CD4-positive, alpha-beta T cell treated with Interleukin-2 at 100 ng/mL for 4 hours (primary cell): ENCODE results near the gene PGAM4.
"Not testable (repeated sequence)": the region's sequence is repeated elsewhere in the genome, so short reads cannot be mapped to it uniquely, and the experiment has no call there.

Experiments used
- DNase-seq: peaks from one replicate; pipeline ENCODE4 v3.0.0-alpha.2; 2020; ENCODE audit warnings: low spot score

PGAM4 gene

GRCh38 chrX:77969538-77969937 lies at the start of gene PGAM4:
TSS of gene PGAM4 (minus strand) at chrX:77969638. CDS start at chrX:77969638, 0 bp downstream.
- DNase-seq: no peak

- DNase-seq: no peak
Observed at GRCh38 chrX:78011846-78012245, 42.4 kb upstream of the PGAM4 start.

- DNase-seq: no peak
Observed at GRCh38 chrX:77979870-77980269, 10.4 kb upstream of the PGAM4 start.

GRCh38 chrX:77977518-77977917 lies 8.1 kb upstream of the PGAM4 start:
- no peak for DNase-seq

- DNase-seq: no peak
Observed at GRCh38 chrX:77977095-77977494, 7.7 kb upstream of the PGAM4 start.

- no peak for DNase-seq
Observed at GRCh38 chrX:77975755-77976154, 6.3 kb upstream of the PGAM4 start.

- no peak for DNase-seq
Observed at GRCh38 chrX:77967631-77968030, 1.8 kb downstream of the PGAM4 start.

GRCh38 chrX:77966361-77966760 lies 3.1 kb downstream of the PGAM4 start:
- no peak for DNase-seq

GRCh38 chrX:77962068-77962902 lies 7.2 kb downstream of the PGAM4 start:
- DNase-seq: no peak

- no peak for DNase-seq
Observed at GRCh38 chrX:77961063-77961462, 8.4 kb downstream of the PGAM4 start.

GRCh38 chrX:77960567-77960966 lies 8.9 kb downstream of the PGAM4 start:
- DNase-seq: no peak

GRCh38 chrX:77953708-77954107 lies 15.7 kb downstream of the PGAM4 start:
- no peak for DNase-seq

- no peak for DNase-seq
Observed at GRCh38 chrX:77953302-77953701, 16.1 kb downstream of the PGAM4 start.

- no peak for DNase-seq
Observed at GRCh38 chrX:77952173-77952572, 17.3 kb downstream of the PGAM4 start.

GRCh38 chrX:77949840-77950239 lies 19.6 kb downstream of the PGAM4 start:
- DNase-seq: no peak

GRCh38 chrX:77946571-77946970 lies 22.9 kb downstream of the PGAM4 start:
- no peak for DNase-seq

GRCh38 chrX:77945910-77946545 lies 23.4 kb downstream of the PGAM4 start:
- DNase-seq: no peak

GRCh38 chrX:77945031-77945430 lies 24.4 kb downstream of the PGAM4 start:
- DNase-seq: not testable (repeated sequence)

- no peak for DNase-seq
Observed at GRCh38 chrX:77938083-77938680, 31.3 kb downstream of the PGAM4 start.

GRCh38 chrX:77937291-77937690 lies 32.1 kb downstream of the PGAM4 start:
- DNase-seq: no peak

- no peak for DNase-seq
Observed at GRCh38 chrX:77936299-77936698, 33.1 kb downstream of the PGAM4 start.

- DNase-seq: no peak
Observed at GRCh38 chrX:77935886-77936285, 33.6 kb downstream of the PGAM4 start.

- no peak for DNase-seq
Observed at GRCh38 chrX:77930581-77930980, 38.9 kb downstream of the PGAM4 start.
